A673 (cell line): Measurements from ENCODE around the gene PSMG1.

ENCODE experiments used
- EZH2 ChIP-seq: fragments of 200-600 bp; sonication (generic); IDR thresholded peaks from 2 replicates; pipeline ENCODE4 v1.6.1; 2017; ENCODE audit warnings: borderline replicate concordance, low read depth, mild to moderate bottlenecking, mixed read lengths, antibody characterized with exemption, low read length; ENCODE audit not compliant: poor library complexity, severe bottlenecking
- TF ChIP-seq, protein P1 (sequence below): fragments of 300-800, 200-600 bp; sonication (generic); conservative IDR thresholded peaks from 2 replicates; pipeline ENCODE4 v1.5.1; 2017; ENCODE audit warnings: low read depth, mild to moderate bottlenecking, antibody characterized with exemption, low read length, moderate library complexity, mixed read lengths

DNA sequence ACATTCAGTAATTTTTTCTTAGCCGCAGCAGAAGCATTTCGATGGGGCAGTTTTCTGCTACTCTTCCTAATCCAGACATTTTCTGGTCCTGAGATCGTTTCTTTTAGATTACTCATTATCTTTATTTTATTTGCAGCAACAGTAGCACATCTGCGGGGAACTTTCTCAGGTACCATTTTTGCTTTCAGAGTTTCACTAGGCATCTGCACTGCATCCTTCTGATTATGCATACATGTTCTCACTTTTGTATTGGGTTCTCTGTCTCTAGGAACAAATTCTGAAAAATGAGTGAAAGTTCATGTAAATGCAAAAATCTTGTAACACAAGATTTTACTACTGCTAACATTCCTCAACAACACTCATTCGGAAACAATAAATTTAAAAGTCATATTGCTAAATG is 3.9 kb upstream of the PSMG1 start:
- TF ChIP-seq, protein P1, sequence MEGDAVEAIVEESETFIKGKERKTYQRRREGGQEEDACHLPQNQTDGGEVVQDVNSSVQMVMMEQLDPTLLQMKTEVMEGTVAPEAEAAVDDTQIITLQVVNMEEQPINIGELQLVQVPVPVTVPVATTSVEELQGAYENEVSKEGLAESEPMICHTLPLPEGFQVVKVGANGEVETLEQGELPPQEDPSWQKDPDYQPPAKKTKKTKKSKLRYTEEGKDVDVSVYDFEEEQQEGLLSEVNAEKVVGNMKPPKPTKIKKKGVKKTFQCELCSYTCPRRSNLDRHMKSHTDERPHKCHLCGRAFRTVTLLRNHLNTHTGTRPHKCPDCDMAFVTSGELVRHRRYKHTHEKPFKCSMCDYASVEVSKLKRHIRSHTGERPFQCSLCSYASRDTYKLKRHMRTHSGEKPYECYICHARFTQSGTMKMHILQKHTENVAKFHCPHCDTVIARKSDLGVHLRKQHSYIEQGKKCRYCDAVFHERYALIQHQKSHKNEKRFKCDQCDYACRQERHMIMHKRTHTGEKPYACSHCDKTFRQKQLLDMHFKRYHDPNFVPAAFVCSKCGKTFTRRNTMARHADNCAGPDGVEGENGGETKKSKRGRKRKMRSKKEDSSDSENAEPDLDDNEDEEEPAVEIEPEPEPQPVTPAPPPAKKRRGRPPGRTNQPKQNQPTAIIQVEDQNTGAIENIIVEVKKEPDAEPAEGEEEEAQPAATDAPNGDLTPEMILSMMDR, result no peak
- no peak for TF ChIP-seq EZH2
